Measurements from ENCODE around the gene LRP1B. TPM values are rescaled to one million over a fixed set of nuclear protein-coding genes. Genes with fewer than 3 reads are reported as not detected.
A peak's percentile ranks its signal among the peaks of the same experiment; 100 is the strongest.

The LRP1B gene
- total RNA-seq, 1 experiment from 2014 or later: 0.03 TPM

DNA sequence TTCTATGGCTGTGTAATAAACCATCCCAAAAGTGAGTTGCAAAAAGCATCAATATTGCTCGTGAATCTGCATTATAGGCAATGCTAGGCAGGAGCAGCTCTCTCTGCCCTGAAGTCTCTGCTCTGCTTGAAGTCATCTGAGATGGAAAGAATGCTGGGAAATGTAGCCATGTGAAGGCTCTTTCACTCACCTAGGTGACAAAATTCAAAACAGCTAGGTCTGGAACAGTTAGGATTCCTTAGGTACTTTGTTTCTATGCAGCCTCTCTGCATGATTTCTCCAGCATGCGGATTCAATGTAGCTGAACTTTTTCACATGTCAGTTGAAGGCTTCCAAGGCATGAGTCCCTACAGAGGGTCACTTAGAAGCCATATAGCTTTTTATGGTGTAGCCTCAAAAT is 1383.7 kb downstream of the LRP1B start:
- in situ Hi-C loops (cut with HindIII; ENCODE audit: low pct_unique_long_range_greater_than_20kb, low sequenced_read_pairs): no loop called here
- no peak for DNase-seq (ENCODE audit: low read depth, low spot score)

DNA sequence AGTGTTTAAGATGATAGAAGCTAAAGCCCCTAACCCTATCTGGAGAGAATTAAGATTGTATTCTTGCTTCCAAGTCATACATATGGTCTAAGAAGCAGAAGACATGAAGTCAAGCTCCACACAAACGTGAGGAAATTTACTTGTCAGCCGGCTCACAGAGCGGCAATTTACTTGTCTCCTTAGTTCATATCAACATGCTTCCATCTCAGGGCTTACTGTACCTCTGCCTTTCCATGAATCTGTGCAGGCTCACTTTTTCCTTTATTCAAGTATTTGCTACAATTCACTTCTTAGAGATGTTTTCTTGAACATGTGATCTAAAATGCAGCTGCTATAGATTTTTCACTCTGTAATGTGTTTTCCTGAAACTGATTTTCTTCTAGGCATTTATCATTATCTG is 1386.4 kb downstream of the LRP1B start:
- in situ Hi-C loops (cut with HindIII; ENCODE audit: low pct_unique_long_range_greater_than_20kb, low sequenced_read_pairs): no loop called here
- DNase-seq (ENCODE audit: low read depth, low spot score): no peak

DNA sequence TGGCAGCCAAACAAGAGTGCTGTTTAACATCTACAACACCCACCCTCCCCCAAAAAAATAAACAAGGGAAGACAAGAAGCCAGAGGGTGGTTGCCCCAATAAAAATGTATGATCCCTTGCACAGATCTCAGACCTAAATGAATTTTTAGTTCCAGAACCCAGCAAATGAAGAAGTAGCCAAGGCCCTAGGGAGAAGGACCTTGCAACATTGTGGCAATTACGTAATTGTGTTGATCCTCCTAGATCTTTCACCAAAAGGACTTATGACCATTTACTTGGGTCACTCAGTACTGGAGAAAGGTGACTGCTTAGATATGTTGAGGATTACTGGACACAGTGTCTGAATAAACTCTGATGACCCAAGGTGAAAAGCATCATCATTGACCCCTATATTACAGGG is 1393.8 kb downstream of the LRP1B start:
- in situ Hi-C loops (cut with HindIII; ENCODE audit: low pct_unique_long_range_greater_than_20kb, low sequenced_read_pairs): no loop called here
- DNase-seq (ENCODE audit: low read depth, low spot score): no peak

DNA sequence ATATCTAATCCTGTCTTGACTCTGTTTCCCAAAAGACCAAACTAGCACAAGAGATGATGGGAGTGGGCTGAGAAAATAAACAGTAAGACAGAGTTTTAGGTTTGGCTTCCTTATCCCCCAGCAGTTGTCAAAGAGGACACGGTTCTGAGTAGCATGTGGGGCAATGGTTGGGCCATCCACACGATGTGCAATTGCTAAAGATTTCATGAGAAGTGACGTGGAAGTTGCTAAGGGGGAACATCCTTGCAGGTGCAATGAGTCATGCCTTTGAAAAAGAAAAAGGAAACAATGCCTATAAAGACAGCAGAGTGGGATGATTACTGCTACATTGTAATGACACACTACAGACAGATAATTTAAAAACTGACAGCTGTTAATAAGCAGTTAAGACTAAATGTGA is 1395.8 kb downstream of the LRP1B start:
- in situ Hi-C loops (cut with HindIII; ENCODE audit: low pct_unique_long_range_greater_than_20kb, low sequenced_read_pairs): no loop called here
- no peak for DNase-seq (ENCODE audit: low read depth, low spot score)

DNA sequence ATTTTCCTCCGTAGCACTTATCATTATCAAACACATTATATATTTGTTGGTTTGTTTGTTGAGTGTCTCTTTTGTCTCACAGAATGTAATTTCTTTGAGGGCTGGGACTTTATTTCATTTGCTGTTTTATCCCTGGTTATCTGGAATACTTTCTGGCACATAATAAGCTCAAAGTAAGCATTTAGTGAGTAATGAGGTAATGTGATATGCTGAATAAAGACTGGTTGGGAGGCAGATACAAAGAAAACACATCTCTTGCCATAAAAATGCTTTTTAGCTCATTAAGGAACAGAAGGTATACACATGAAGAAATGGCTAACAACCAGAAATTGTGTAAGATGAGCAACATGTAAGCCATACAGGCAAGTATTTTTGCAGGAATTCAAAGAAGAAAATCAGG is 1411.8 kb downstream of the LRP1B start:
- DNase-seq (ENCODE audit: low read depth, low spot score): no peak
- in situ Hi-C loops (cut with HindIII; ENCODE audit: low pct_unique_long_range_greater_than_20kb, low sequenced_read_pairs): no loop called here

DNA sequence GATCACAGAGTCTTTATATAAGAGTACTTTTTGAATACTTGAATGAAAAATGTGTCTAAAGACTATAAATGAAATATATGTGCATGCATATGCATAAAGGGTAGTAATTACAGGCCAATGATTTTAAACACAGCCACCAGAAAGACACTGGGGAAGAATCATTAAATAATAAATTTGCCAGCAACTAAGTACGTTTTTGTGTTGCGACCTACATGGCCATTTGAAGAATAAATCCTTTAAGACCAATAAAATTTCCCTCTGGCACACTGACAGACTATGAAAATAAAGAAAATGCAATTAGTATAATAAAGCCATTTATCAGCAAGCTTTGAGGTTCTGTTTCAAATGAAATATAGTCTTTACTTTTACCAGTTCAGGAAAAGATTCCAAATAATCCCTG is 1413.3 kb downstream of the LRP1B start:
- in situ Hi-C loops (cut with HindIII; ENCODE audit: low pct_unique_long_range_greater_than_20kb, low sequenced_read_pairs): no loop called here
- no peak for DNase-seq (ENCODE audit: low read depth, low spot score)

DNA sequence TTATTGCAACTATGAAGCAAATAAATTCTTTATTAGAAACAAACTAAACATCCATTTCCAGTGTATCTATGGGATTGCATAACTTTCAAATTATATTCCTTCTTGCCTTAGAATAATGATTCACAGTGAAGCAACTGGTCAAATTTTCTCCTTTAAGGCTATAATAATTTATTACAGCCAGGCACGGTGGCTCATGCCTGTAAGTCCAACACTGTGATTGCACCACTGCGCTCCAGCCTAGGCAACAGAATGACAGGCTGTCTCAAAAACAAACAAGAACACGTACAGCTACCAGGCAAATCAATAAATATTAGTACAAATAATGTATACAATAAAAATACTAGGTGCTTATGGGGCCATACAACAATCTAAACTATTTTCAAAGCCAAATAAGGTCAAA is 1416.2 kb downstream of the LRP1B start:
- in situ Hi-C loops (cut with HindIII; ENCODE audit: low pct_unique_long_range_greater_than_20kb, low sequenced_read_pairs): no loop called here
- no peak for DNase-seq (ENCODE audit: low read depth, low spot score)

DNA sequence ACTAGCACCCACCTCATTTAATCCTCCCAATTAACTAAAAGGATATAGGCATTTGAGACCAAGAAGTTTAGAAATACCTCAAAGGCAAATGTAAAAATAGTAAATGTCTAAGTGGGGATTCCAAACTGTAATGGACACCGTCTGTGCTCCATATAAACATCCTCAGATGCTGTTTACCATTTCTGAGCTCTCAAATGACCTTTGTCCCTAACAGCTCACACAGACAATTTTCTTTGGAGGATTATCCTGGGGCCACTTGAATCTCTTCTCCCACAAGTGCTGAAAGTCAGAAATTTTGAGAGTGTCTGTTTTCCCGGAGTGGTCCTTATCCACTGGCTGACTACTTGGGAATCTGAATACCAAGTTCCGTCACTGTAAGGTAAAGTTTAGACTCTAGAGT is 1418.9 kb downstream of the LRP1B start:
- no peak for DNase-seq (ENCODE audit: low read depth, low spot score)
- in situ Hi-C loops (cut with HindIII; ENCODE audit: low pct_unique_long_range_greater_than_20kb, low sequenced_read_pairs): no loop called here

DNA sequence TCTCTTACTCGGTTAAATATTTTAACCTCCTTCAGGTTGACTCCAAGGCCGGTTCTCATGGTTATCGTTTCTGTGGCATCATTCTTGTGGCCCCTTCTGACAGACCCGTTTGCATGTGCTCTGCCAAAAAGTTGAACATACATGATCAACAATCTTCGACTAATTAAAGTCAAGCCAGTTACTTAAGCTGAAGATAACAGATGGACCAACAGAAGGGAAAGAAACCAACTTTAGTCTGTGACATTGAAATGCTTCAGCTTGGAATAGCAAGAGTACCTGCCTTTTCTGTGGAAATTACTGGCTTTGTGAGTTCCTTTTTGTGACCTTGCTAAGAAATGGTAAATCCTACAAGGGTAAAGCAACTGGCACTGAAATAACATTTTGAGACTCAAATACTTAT is 1429.1 kb downstream of the LRP1B start:
- in situ Hi-C loops (cut with HindIII; ENCODE audit: low pct_unique_long_range_greater_than_20kb, low sequenced_read_pairs): no loop called here

DNA sequence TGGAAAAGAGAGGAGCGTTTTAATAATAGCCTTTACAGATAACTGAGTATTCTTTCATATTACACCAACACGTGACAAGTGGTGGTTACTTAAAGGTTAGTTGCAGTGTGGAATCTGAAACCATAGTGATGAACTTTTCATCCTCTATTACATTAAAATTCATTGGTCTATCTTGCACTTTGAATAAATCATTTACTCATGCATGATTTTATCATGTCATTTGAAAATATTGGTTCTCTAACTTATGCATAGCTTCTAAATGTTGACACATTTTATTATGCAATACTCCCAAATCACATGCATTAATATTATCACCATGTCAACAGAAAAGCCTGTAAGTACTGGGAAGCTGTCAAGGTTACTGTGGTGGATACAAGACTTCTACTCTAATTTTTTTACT is 1432.2 kb downstream of the LRP1B start:
- in situ Hi-C loops (cut with HindIII; ENCODE audit: low pct_unique_long_range_greater_than_20kb, low sequenced_read_pairs): no loop called here

More for the DNA sequence above, 1429.1 kb downstream of the LRP1B start:
- DNase-seq (ENCODE audit: low read depth, low spot score): no peak

DNA sequence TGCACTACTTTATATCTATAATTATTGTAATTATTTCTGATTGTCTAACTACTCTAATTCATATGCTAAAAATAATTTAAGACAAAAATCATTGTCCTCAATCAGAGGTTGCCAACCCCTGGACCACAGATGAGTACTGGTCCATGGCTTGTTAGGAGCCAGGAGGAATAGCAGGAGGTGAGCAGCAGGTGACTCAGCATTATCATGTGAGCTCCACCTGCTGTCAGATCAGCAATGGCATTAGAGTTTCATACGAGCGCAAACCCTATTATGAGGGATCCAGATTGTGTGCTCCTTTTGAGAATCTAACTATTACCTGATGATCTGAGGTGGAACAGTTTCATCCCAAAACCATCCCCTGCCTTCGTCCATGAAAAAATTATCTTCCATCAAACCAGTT is 1434.4 kb downstream of the LRP1B start:
- DNase-seq (ENCODE audit: low read depth, low spot score): no peak

More for the DNA sequence above, 1432.2 kb downstream of the LRP1B start:
- peak; percentile 43 for DNase-seq (ENCODE audit: low read depth, low spot score)

DNA sequence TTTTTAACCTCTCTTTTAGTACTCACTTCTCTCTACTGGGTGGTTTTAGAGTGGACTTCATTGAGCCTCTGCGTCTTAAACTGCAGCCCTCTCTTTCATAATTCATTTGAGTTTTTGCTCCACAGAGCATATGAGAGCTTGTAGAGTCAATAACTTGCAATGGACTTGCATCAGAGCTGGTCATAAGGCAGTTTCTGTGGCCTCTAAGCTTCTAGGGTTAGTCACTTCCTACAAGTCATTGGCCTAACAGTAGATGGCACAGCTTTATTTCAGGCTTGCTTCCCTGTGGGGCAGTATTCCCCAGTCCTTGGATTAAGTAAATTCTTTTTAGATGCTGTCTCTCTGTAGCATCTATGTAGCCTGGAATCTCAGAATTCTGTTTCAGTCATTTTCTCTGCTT is 1435.7 kb downstream of the LRP1B start:
- peak; percentile 52 for DNase-seq (ENCODE audit: low read depth, low spot score)
- in situ Hi-C loops (cut with HindIII; ENCODE audit: low pct_unique_long_range_greater_than_20kb, low sequenced_read_pairs): no loop called here

More for the DNA sequence above, 1434.4 kb downstream of the LRP1B start:
- in situ Hi-C loops (cut with HindIII; ENCODE audit: low pct_unique_long_range_greater_than_20kb, low sequenced_read_pairs): no loop called here

DNA sequence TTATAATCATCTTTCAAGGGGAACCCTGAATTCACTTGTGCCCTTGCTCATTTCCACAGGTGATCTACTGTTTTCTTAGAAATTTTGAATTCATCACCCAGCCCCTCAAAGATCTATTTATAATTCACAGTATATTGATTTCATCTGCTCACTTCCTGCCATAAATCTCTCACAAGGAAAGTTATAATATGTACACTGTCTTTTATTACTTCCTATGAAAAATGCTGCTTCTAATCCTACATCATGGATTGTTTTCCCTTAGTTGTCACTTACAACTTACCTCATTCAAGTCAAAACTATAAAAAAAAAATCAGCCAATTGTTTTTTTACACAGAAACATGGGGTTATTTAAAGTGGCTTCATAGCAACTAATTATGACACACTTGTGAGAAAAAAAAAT is 1443.0 kb downstream of the LRP1B start:
- in situ Hi-C loops (cut with HindIII; ENCODE audit: low pct_unique_long_range_greater_than_20kb, low sequenced_read_pairs): no loop called here
- DNase-seq (ENCODE audit: low read depth, low spot score): no peak

DNA sequence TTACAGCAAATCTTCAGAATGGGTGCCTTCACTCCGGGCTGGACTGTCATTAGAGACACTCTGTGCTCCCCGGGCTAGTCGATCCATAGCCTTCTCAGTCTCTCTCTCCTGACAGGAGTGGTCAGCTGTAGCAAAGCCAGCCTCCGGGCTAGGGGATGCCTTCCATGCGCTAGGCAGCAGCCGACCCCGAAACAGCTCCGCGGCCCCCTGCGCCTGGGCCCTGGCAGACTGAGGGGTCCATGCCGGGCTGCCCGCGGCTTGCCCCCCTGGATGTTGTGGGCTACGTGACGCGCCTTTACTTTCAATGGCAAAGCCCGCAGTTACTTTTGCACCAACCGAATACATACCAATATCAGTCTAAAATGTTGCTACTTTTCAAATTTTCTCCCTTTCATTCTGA is 1447.2 kb downstream of the LRP1B start:
- DNase-seq (ENCODE audit: low read depth, low spot score): no peak
- in situ Hi-C loops (cut with HindIII; ENCODE audit: low pct_unique_long_range_greater_than_20kb, low sequenced_read_pairs): no loop called here

DNA sequence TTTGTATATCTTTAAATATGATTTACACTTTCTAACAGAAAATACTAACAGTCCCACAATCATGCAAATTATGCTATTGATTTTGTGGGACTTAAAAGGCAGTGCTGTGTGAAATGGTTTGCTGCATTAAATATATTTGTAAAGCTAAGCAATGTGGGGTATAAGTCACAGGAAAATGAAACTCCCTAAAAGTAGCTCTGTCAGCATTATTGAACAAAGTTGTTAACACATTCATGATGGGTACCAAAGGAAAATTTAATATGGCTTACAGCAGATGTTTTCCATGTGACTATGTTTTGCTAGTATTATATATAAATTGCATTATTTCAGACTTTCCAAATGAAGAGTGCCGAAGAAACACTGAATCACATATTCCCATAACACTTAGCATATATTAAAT is 1450.0 kb downstream of the LRP1B start:
- in situ Hi-C loops (cut with HindIII; ENCODE audit: low pct_unique_long_range_greater_than_20kb, low sequenced_read_pairs): no loop called here
- no peak for DNase-seq (ENCODE audit: low read depth, low spot score)

DNA sequence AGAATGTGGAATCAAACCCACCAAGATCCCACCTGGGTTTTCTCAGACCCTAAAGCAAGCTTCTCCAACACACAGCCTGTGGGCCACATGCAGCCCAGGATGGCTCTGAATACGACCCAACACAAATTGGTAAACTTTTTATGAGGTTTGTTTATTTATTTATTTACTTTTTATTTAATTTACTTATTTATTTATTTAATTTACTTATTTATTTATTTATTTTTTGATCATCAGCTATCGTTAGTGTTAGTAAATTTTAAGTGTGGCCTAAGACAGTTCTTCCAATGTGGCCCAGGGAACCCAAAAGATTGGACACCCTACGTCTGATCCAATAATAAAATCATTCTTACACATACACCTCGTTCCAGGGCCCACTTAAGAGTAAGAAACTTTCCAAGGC is 1451.1 kb downstream of the LRP1B start:
- in situ Hi-C loops (cut with HindIII; ENCODE audit: low pct_unique_long_range_greater_than_20kb, low sequenced_read_pairs): no loop called here
- DNase-seq (ENCODE audit: low read depth, low spot score): no peak

DNA sequence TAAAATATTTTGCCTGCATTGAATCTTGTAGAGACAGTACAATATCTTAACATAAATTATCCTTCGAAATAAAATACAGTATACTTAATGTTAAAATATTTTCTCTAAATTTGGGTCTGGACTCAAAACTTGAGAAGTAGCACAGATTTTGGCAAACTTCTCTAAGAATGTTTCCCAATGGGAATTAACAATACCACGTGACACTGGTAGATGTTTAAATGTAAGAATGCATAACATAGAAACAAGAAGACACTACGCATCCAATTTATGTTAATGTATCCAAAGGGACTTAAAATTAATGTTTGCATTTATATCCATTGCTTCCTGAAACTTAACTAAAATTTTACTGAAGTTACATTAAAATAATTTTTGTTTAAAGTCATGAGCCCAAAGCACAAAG is 1460.9 kb downstream of the LRP1B start:
- no peak for DNase-seq (ENCODE audit: low read depth, low spot score)
- in situ Hi-C loops (cut with HindIII; ENCODE audit: low pct_unique_long_range_greater_than_20kb, low sequenced_read_pairs): no loop called here

DNA sequence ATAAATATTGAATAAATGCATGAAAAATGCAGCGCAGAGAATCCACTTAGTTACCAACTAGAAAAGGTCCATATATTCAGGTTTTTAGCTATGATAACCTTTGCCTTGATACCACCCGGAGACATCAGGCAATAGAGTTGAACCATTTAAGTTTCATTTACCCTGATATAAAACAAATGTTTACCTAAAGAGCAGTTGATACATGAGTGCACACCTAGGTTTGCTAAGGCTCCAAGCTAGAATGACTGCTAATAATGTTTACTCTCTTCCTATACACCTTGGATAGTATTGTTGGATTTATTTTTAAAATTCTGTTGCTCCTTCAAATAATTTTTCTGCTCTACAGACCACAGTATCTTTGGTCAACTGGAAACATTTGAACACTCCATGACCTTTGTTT is 1463.6 kb downstream of the LRP1B start:
- in situ Hi-C loops (cut with HindIII; ENCODE audit: low pct_unique_long_range_greater_than_20kb, low sequenced_read_pairs): no loop called here
- no peak for DNase-seq (ENCODE audit: low read depth, low spot score)

DNA sequence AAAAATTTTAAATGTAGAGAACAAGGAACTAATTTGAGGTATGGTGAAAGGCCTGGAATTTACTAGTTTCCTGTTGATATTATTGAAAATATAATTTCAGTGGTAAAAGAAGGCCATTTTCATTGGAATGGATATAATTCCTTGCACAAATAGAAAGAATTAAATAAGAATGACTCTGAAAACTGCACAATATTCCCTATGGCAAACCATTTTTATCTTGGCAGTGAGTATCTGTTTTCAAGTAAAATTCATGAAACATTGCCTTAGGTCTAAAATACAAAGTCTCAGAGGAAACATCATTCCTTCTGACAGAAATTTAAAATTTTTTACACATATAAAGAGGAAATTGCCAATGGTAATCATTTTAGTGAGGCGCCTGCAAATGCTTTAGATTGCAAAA is 1468.3 kb downstream of the LRP1B start:
- in situ Hi-C loops (cut with HindIII; ENCODE audit: low pct_unique_long_range_greater_than_20kb, low sequenced_read_pairs): no loop called here
- no peak for DNase-seq (ENCODE audit: low read depth, low spot score)

All from SK-MEL-5 (cell line).